ENCODE data around the gene YWHAH.

DNA sequence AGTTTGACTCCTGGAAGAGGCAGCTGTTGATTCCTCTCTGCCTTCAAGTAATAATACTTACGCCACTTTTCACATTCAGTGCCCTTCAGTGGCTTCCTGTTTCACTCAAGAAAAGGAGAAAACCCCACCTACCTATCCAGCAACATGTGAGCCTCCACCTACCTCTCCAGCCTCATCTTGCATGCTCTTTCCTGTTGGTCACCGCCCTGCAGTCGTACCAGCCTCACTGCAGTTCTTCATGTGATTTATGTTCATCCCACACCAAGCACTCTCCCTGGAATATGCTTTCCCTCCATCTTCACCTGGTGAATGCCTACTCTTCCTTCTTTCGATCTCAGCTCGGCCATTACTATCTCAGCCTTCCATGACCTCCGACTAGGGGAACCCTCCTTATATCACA lies 21.8 kb upstream of the YWHAH start:
- TF ChIP-seq CTCF (IDR thresholded peaks at IDR 0.05; ENCODE audit: insufficient read depth, low read length) (no peak), POLR2AphosphoS5 (IDR thresholded peaks at IDR 0.05; ENCODE audit: low read depth) (no peak)
- TF ChIP-seq, protein P1, sequence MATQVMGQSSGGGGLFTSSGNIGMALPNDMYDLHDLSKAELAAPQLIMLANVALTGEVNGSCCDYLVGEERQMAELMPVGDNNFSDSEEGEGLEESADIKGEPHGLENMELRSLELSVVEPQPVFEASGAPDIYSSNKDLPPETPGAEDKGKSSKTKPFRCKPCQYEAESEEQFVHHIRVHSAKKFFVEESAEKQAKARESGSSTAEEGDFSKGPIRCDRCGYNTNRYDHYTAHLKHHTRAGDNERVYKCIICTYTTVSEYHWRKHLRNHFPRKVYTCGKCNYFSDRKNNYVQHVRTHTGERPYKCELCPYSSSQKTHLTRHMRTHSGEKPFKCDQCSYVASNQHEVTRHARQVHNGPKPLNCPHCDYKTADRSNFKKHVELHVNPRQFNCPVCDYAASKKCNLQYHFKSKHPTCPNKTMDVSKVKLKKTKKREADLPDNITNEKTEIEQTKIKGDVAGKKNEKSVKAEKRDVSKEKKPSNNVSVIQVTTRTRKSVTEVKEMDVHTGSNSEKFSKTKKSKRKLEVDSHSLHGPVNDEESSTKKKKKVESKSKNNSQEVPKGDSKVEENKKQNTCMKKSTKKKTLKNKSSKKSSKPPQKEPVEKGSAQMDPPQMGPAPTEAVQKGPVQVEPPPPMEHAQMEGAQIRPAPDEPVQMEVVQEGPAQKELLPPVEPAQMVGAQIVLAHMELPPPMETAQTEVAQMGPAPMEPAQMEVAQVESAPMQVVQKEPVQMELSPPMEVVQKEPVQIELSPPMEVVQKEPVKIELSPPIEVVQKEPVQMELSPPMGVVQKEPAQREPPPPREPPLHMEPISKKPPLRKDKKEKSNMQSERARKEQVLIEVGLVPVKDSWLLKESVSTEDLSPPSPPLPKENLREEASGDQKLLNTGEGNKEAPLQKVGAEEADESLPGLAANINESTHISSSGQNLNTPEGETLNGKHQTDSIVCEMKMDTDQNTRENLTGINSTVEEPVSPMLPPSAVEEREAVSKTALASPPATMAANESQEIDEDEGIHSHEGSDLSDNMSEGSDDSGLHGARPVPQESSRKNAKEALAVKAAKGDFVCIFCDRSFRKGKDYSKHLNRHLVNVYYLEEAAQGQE (IDR thresholded peaks at IDR 0.05; ENCODE audit: insufficient replicate concordance, low read depth) = no peak

Measured in HL-60 (cell line).